ENCODE data around the gene SLC11A2.
"Not testable (repeated sequence)": the region's sequence is repeated elsewhere in the genome, so short reads cannot be mapped to it uniquely, and the experiment has no call there.

The SLC11A2 gene

GRCh38 chr12:50937653-50938052 is 88.5 kb downstream of the SLC11A2 start:
- DNase-seq = no peak

GRCh38 chr12:50936821-50937530 is 89.2 kb downstream of the SLC11A2 start:
- DNase-seq = no peak

- DNase-seq = no peak
These were observed 91.0 kb downstream of the SLC11A2 start for GRCh38 chr12:50934981-50935807.

- DNase-seq = no peak
These were observed 91.8 kb downstream of the SLC11A2 start for GRCh38 chr12:50934371-50934851.

DNA sequence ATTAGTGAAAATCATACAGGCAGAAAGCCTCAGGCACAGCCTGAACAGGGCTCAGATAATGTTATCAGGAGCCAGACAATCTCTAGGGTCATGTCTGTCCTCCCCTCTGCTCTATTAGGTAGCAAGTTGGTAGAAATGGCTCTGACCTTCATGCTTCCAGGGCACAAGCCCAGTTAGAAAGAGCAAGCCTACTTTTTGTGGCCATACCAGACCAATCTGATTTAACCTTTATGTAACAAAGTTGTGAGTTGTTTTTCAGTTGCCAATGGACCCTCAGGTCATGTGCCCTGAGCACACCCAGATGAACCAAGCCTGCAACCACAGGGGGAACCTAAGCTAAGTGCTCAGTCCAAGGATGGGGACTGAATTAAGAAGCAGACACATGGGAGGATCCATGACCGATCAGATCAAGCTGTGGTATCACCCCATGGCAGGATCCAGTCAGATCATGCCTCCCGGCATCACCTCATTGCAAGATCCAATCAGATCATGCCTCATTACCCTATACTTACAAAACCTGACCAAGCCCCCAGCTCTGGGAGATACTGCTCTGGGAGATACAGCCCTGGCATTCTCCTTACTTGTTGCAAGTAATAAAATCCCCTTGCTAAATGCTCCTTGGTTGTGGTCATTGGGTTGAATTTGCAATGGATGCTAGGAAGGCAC is 92.6 kb downstream of the SLC11A2 start:
- DNase-seq = no peak

DNA sequence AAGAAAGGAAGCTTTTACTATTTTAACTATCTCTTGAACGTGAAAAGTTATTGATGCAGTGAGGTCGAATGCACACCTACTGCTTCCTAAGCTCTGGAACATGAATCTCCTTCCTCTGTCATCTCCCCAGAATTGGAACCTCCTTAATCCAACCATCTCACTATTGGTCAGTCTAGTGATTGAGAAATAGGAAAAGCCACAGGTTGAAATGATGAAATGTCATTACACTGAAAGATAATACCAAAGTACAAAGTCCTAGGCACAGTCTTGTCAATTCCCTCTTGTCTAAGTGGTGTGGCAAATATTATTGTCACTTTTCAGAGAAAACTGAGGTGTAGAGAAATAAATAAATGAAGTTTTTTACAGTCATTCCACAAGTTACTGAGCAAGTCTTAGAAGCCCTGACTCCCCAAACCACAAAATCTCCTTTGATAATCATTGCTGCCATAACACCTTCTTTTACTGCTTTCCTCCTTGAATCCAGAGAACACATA is 93.3 kb downstream of the SLC11A2 start:
- no peak for DNase-seq

DNA sequence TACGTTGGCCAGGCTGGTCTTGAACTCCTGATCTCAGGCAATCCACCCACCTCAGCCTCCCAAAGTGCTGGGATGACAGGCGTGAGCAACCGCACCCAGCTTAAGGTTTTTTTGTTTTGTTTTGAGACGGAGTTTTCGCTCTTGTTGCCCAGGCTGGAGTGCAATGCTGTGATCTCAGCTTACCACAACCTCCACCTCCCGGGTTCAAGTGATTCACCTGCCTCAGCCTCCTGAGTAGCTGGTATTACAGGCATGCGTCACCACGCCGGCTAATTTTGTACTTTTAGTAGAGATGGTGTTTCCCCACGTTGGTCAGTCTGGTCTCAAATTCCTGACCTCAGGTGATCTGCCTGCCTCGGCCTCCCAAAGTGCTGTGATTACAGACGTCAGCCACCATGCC is 95.7 kb downstream of the SLC11A2 start:
- DNase-seq = not testable (repeated sequence)

DNA sequence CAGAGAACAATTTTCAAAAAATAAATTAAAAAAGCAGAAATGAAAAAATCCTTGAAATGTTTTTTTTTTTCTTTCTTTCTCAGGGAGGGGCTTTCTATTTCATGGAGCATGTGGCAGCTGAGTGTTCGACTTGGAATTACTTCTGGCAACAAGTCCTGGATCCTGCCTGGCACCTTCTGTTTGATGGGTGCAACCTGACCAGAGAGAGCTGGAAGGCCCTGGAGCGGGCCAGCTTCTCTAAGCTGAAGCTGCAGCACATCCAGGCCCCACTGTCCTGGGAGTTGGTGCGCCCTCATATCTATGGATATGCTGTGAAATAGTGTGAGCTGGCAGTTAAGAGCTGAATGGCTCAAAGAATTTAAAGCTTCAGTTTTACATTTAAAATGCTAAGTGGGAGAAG is 96.4 kb downstream of the SLC11A2 start:
- no peak for DNase-seq

All from NCI-H526 (cell line).